GM12878 (cell line): ENCODE data around the gene PGAP3. TPM values are rescaled to one million over a fixed set of nuclear protein-coding genes. Genes with fewer than 3 reads are reported as not detected.

ENCODE experiments used
- ATAC-seq: fragments of 200-7000 bp; cut with Tn5 transposase; 3 replicates; pipeline ENCODE4 v1.9.1; 2020; ENCODE audit warnings: mild to moderate bottlenecking, moderate library complexity
- BruUV-seq: library from RNA; stranded (reverse); fragments of 400-500 nt; replicated peaks from 2 replicates; lab custom pipeline; 2021; lab: Mats Ljungman, UMichigan
- CTCF ChIA-PET: fragments of 300-600 bp; sonication (Branson Sonifier 250); formaldehyde crosslinking; extraction: SDS; loops from one replicate; lab custom pipeline; 2021; ENCODE audit warnings: inconsistent platforms; lab: Yijun Ruan, JAX
- POLR2A ChIA-PET: fragments of 350-600 bp; formaldehyde crosslinking; extraction: SDS; loops from one replicate; lab custom pipeline; 2021; ENCODE audit warnings: inconsistent platforms; lab: Charles Lee
- RAD21 ChIA-PET: fragments of 300-600 bp; sonication (Branson Sonifier 250); formaldehyde crosslinking; loops from one replicate; lab custom pipeline; 2023; ENCODE audit warnings: antibody characterized with exemption; ENCODE audit not compliant: unreplicated experiment; lab: Charles Lee
- SMC1A ChIA-PET: fragments of 300-600 bp; sonication (Branson Sonifier 250); formaldehyde crosslinking; loops from one replicate; lab custom pipeline; 2023; ENCODE audit not compliant: unreplicated experiment, uncharacterized antibody; lab: Charles Lee
- DNase-seq: peaks from one replicate; pipeline ENCODE4 v3.0.0-alpha.2; 2011; ENCODE audit warnings: low read depth, low spot score
- FAIRE-seq: peaks from 3 replicates; lab custom pipeline; 2011; peaks lifted over from hg19 to GRCh38; lab: Jason Lieb, UNC
- H2AFZ ChIP-seq: 2 replicates; pipeline ENCODE4 v1.6.0; 2011; ENCODE audit warnings: low read depth, low read length, control low read depth; ENCODE audit not compliant: control insufficient read depth
- H3K27ac ChIP-seq: 2 replicates; pipeline ENCODE4 v1.5.1; 2011; ENCODE audit warnings: control low read depth; ENCODE audit not compliant: control insufficient read depth, insufficient read depth
- H3K27me3 ChIP-seq, 2 experiments: replicated peaks in 1 of 2; 2 replicates each; pipeline versions ENCODE4 v1.6.0 to v1.6.1; 2011; ENCODE audit warnings: low read length in 1 of 2; ENCODE audit not compliant: control insufficient read depth in 2 of 2, insufficient read depth in 2 of 2
- H3K36me3 ChIP-seq, 2 experiments: 2 replicates each; pipeline ENCODE4 v1.5.1; 2011; ENCODE audit warnings: low read length in 1 of 2; ENCODE audit not compliant: control insufficient read depth in 2 of 2, insufficient read depth in 2 of 2
- H3K4me1 ChIP-seq: 2 replicates; pipeline ENCODE4 v1.6.1; 2011; ENCODE audit warnings: mild to moderate bottlenecking, low read length, moderate library complexity, mixed read lengths; ENCODE audit not compliant: control insufficient read depth, insufficient read depth
- H3K4me2 ChIP-seq: 2 replicates; pipeline ENCODE4 v1.6.0; 2011; ENCODE audit warnings: control low read depth; ENCODE audit not compliant: control insufficient read depth, insufficient read depth
- H3K4me3 ChIP-seq: fragments of 200-600 bp; sonication (generic); 2 replicates; pipeline ENCODE4 v1.5.1; 2016
- H3K79me2 ChIP-seq: 2 replicates; pipeline ENCODE4 v1.6.0; 2011; ENCODE audit warnings: low read length; ENCODE audit not compliant: control insufficient read depth, insufficient read depth
- H3K9ac ChIP-seq: 2 replicates; pipeline ENCODE4 v1.8.0; 2011; ENCODE audit warnings: low read length, control low read depth, mixed read lengths; ENCODE audit not compliant: control insufficient read depth, insufficient read depth
- H3K9me3 ChIP-seq: replicated peaks from 3 replicates; pipeline ENCODE4 v1.5.1; 2011; ENCODE audit warnings: mild to moderate bottlenecking, low read length; ENCODE audit not compliant: control insufficient read depth, insufficient read depth
- H4K20me1 ChIP-seq: 2 replicates; pipeline ENCODE4 v1.6.0; 2011; ENCODE audit not compliant: control insufficient read depth, insufficient read depth
- ASH2L ChIP-seq: fragments of 300-600, 200-600 bp; sonication (generic); IDR thresholded peaks from 2 replicates; pipeline ENCODE4 v1.6.1; 2017; ENCODE audit warnings: low read depth, mild to moderate bottlenecking, borderline replicate concordance
- DPF2 ChIP-seq: fragments of 450-650 bp; IDR thresholded peaks from 2 replicates; pipeline ENCODE4 v1.6.1; 2017; ENCODE audit warnings: mild to moderate bottlenecking
- E4F1 ChIP-seq: fragments of 450-650 bp; IDR thresholded peaks from 2 replicates; pipeline ENCODE4 v1.6.1; 2018; ENCODE audit warnings: borderline replicate concordance, mild to moderate bottlenecking; ENCODE audit not compliant: partially characterized antibody
- EGR1 ChIP-seq, 2 experiments: IDR thresholded peaks; 1 replicate in 1 of 2; 2 replicates in 1 of 2; pipeline ENCODE4 v1.6.1; 2011 to 2012; ENCODE audit warnings: low read depth in 2 of 2, low read length in 2 of 2, borderline replicate concordance in 1 of 2, mild to moderate bottlenecking in 1 of 2, moderate library complexity in 1 of 2
- HCFC1 ChIP-seq: fragments of 150-350 bp; IDR thresholded peaks from 2 replicates; pipeline ENCODE4 v1.6.1; 2014; ENCODE audit warnings: low read length
- NR2C2 ChIP-seq: IDR thresholded peaks from 2 replicates; pipeline ENCODE4 v1.6.1; 2011; ENCODE audit warnings: borderline replicate concordance, low read depth; ENCODE audit not compliant: control insufficient read depth, insufficient read length
- POLR2A ChIP-seq: IDR thresholded peaks from 2 replicates; pipeline ENCODE4 v1.6.1; 2011; ENCODE audit warnings: low read depth, mild to moderate bottlenecking, low read length
- POLR2AphosphoS5 ChIP-seq: IDR thresholded peaks from 2 replicates; pipeline ENCODE4 v1.6.1; 2011; ENCODE audit warnings: mild to moderate bottlenecking, low read length, inconsistent platforms
- RUNX3 ChIP-seq: IDR thresholded peaks from 2 replicates; pipeline ENCODE4 v1.6.1; 2012; ENCODE audit warnings: low read length, inconsistent platforms
- SUPT20H ChIP-seq: IDR thresholded peaks from 2 replicates; pipeline ENCODE4 v1.6.1; 2011; ENCODE audit warnings: low read depth, mild to moderate bottlenecking, low read length, moderate library complexity, borderline replicate concordance; ENCODE audit not compliant: control insufficient read depth
- ZNF217 ChIP-seq: fragments of 450-650 bp; IDR thresholded peaks from 2 replicates; pipeline ENCODE4 v1.6.1; 2017; ENCODE audit warnings: antibody characterized with exemption, mild to moderate bottlenecking
- ZNF384 ChIP-seq: IDR thresholded peaks from 2 replicates; pipeline ENCODE4 v1.6.1; 2012; ENCODE audit warnings: low read depth, mild to moderate bottlenecking, low read length, improper control_type of control experiment, borderline replicate concordance
- ZSCAN29 ChIP-seq: fragments of 450-650 bp; IDR thresholded peaks from 2 replicates; pipeline ENCODE4 v1.6.1; 2017; ENCODE audit warnings: mild to moderate bottlenecking, moderate library complexity
- WGBS: methylation state at CpG from one replicate; pipeline ENCODE4 v1.1.6; 2016; ENCODE audit warnings: low lambda C conversion rate; ENCODE audit not compliant: insufficient replicate concordance, insufficient coverage; ENCODE audit errors: missing lambda C conversion rate; 5-methylcytosine and 5-hydroxymethylcytosine counted together
- in situ Hi-C: fragments of 300-500 bp; cut with MboI; formaldehyde crosslinking; loops from 9 replicates; pipeline ENCODE4 v1.14.3; 2018; ENCODE audit warnings: mixed read lengths
- intact Hi-C: fragments of 100-400 bp; cut with micrococcal nuclease; formaldehyde crosslinking; loops from one replicate; pipeline ENCODE4 v1.14.2; 2022; ENCODE audit not compliant: unreplicated experiment
- polyA plus RNA-seq, 11 experiments: library from polyadenylated mRNA; depleted of rRNA in 4 of 11; unstranded in 6 of 11; stranded (reverse) in 5 of 11; fragments of >200 nt; fragmentation: Nextera tagmentation in 4 of 11; fragmentation: Illumina TruSeq in 1 of 11; extraction: Ambion mirVana in 4 of 11; extraction: Trizol in 1 of 11; gene quantifications; 1 replicate in 1 of 11; 2 replicates in 10 of 11; pipeline versions ENCODE4 v1.2.1 to v1.2.3, GENCODE V29; 2011 to 2016; ENCODE audit warnings: inconsistent platforms in 2 of 11, missing spikeins in 2 of 11, low read depth in 1 of 11
- total RNA-seq, 4 experiments: library from RNA; depleted of rRNA in 3 of 4; stranded (reverse); fragments of >200 nt in 3 of 4; fragmentation: Illumina TruSeq in 1 of 4; extraction: Trizol in 1 of 4; gene quantifications; 2 replicates each; pipeline versions ENCODE4 v1.2.1 to v1.2.3, GENCODE V29; 2013 to 2021
- TF ChIP-seq, protein P1 (sequence below): IDR thresholded peaks from 2 replicates; pipeline ENCODE4 v1.6.1; 2011; ENCODE audit warnings: low read depth, mild to moderate bottlenecking, low read length, moderate library complexity, borderline replicate concordance; ENCODE audit errors: extremely low read depth

Gene PGAP3
- total and polyA plus RNA-seq, 10 of the 15 experiments (the other 5 are each of a cell fraction or from before 2014, with no cell fraction given), result 0.21 to 10.0 (median 5.3) TPM

DNA sequence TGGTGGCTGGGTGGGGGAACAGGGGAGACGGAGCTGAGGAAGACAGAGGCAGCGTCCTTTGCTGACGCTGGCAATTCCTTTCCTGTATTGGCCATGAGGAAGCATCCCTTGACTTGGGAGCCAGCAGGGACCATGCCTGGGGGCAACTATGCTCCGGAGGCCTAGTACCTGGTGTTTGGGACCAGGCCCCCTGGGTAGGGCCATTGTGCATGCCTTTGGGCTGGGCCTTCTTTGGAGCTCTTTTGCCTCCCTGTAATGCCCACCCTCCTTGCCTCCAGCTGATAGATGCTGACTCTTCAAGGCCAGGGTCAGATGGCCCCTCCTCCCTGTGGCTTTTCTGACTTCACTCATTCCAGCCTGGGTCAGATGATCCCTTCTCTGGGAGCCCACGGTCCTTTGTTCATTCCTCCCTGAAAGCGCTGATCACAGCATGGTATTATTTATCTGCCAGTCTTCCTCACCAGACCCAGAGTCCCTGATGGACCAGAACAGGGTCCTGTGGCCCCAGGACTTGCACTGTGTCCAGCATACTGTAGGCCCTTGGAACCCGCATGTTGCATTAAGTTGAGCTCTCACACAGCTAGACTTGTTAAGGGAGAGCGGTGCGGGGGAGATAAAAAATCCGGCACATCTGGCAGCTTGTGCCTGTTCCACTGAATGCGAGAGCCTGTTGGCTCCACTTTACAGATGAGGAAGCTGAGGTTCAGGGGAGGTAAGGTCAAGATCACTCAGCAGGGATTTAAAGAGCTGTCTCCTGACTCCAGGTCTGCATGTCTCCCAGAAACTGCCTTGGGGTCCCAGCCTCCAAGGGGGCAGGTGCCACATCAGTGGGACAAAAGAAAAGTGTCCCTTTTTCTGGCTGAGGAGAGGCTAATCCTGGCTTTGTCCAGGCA, 48.0 kb downstream of the PGAP3 start:
- 96% methylated on average over 11 of the region's 11 CpGs for WGBS
- peak overlapping the region; percentile 7; the same call in 1 of the 2 replicates for H3K4me2 ChIP-seq
- H3K79me2 ChIP-seq, result peaks cover 39% of the 10 kb centered on the region

More for the DNA sequence above, 48.0 kb downstream of the PGAP3 start:
- Histone ChIP-seq H2AFZ (no peak overlapping the region), H4K20me1 (peaks cover 3% of the 10 kb centered on the region; the same call in 1 of the 2 replicates), H3K4me1 (peaks cover 20% of the 10 kb centered on the region), H3K9me3 (no peaks in the 10 kb centered on the region), H3K4me3 (no peak overlapping the region), H3K9ac (no peak overlapping the region), H3K36me3 (no peaks in the 10 kb centered on the region; a peak in 1 of 4 replicates), H3K27ac (no peak overlapping the region)
- ATAC-seq (no peak), DNase-seq (no peak), FAIRE-seq (no peak)
- intact Hi-C loops (loop anchor here (5.0 kb wide), 1 partner anchor 112 kb away; no protein-coding TSS in a partner anchor), in situ Hi-C loops (no loop called here)
- SMC1A ChIA-PET, result interaction anchor here (0.6 to 1.0 kb wide), 2 partner anchors 31 to 223 kb away, joined by 3 read pairs; no protein-coding TSS in a partner anchor
- CTCF ChIA-PET, result interaction anchor here (0.7 to 15.5 kb wide), 5 partner anchors 9 to 387 kb away, joined by 3 to 225 read pairs (median 3); no protein-coding TSS in a partner anchor
- RAD21 ChIA-PET, result interaction anchor here (0.6 kb wide), 1 partner anchor 440 kb away, joined by 4 read pairs; the partner anchor contains the start of gene RPL19
- no TSS peak for BruUV-seq
- TF ChIP-seq, protein P1, sequence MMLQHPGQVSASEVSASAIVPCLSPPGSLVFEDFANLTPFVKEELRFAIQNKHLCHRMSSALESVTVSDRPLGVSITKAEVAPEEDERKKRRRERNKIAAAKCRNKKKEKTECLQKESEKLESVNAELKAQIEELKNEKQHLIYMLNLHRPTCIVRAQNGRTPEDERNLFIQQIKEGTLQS, result no peak
- TF ChIP-seq ASH2L (no peak), E4F1 (no peak), ZSCAN29 (no peak), NR2C2 (no peak), RUNX3 (no peak), SUPT20H (no peak), POLR2A (no peak), EGR1 (IDR thresholded peaks at IDR 0.05; ENCODE audit: borderline replicate concordance in 1 of 2, low read depth in 2 of 2, low read length in 2 of 2) (no peak), POLR2AphosphoS5 (no peak), ZNF217 (no peak), DPF2 (no peak), ZNF384 (no peak), HCFC1 (no peak)
- TF ChIP-seq, all 136 proteins: peak for 0
- POLR2A ChIA-PET, result interaction anchor here (0.5 kb wide), 1 partner anchor 136 kb away, joined by 5 read pairs; no protein-coding TSS in a partner anchor
- H3K27me3 ChIP-seq, result no peaks in the 10 kb centered on the region
